ENCODE data around the gene LDLR. TPM values are rescaled to one million over a fixed set of nuclear protein-coding genes. Genes with fewer than 3 reads are reported as not detected.
"Not testable (repeated sequence)": the region's sequence is repeated elsewhere in the genome, so short reads cannot be mapped to it uniquely, and the experiment has no call there.

Gene LDLR
- polyA plus RNA-seq, 1 experiment: 49.6 TPM

- H3K4me3 ChIP-seq (ENCODE audit: low read depth, low read length): no peak overlapping the region
- DNase-seq (ENCODE audit: low read depth, low spot score): no peak
- H3K27me3 ChIP-seq (ENCODE audit: control insufficient read depth, insufficient read depth, low read length): no peaks in the 10 kb centered on the region
- CTCF ChIA-PET: interaction anchor here (0.6 to 3.1 kb wide), 3 partner anchors 28 to 685 kb away, joined by 4 to 11 read pairs (median 4); no protein-coding TSS in a partner anchor
- POLR2A ChIA-PET: no interaction called here
- H3K27ac ChIP-seq (ENCODE audit: low read depth, low read length): no peak overlapping the region
- H3K9me3 ChIP-seq (ENCODE audit: control insufficient read depth, insufficient read depth, low read length): peaks cover 3% of the 10 kb centered on the region
- TF ChIP-seq, protein P1, sequence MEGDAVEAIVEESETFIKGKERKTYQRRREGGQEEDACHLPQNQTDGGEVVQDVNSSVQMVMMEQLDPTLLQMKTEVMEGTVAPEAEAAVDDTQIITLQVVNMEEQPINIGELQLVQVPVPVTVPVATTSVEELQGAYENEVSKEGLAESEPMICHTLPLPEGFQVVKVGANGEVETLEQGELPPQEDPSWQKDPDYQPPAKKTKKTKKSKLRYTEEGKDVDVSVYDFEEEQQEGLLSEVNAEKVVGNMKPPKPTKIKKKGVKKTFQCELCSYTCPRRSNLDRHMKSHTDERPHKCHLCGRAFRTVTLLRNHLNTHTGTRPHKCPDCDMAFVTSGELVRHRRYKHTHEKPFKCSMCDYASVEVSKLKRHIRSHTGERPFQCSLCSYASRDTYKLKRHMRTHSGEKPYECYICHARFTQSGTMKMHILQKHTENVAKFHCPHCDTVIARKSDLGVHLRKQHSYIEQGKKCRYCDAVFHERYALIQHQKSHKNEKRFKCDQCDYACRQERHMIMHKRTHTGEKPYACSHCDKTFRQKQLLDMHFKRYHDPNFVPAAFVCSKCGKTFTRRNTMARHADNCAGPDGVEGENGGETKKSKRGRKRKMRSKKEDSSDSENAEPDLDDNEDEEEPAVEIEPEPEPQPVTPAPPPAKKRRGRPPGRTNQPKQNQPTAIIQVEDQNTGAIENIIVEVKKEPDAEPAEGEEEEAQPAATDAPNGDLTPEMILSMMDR (IDR thresholded peaks at IDR 0.05; ENCODE audit: low read depth, low read length): no peak
Measured at GRCh38 chr19:11098327-11098726, 9.1 kb downstream of the LDLR start.

- Histone ChIP-seq H3K27me3 (ENCODE audit: control insufficient read depth, insufficient read depth, low read length) (no peaks in the 10 kb centered on the region), H3K4me3 (ENCODE audit: low read depth, low read length) (no peak overlapping the region), H3K9me3 (ENCODE audit: control insufficient read depth, insufficient read depth, low read length) (peaks cover 3% of the 10 kb centered on the region), H3K27ac (ENCODE audit: low read depth, low read length) (no peak overlapping the region)
- CTCF ChIA-PET: interaction anchor here (1.4 to 3.1 kb wide), 2 partner anchors 27 to 157 kb away, joined by 4 to 11 read pairs; no protein-coding TSS in a partner anchor
- DNase-seq (ENCODE audit: low read depth, low spot score): no peak
- TF ChIP-seq, protein P1 (IDR thresholded peaks at IDR 0.05; ENCODE audit: low read depth, low read length): no peak
- POLR2A ChIA-PET: no interaction called here
Measured at GRCh38 chr19:11098861-11099260, 9.6 kb downstream of the LDLR start.

DNA sequence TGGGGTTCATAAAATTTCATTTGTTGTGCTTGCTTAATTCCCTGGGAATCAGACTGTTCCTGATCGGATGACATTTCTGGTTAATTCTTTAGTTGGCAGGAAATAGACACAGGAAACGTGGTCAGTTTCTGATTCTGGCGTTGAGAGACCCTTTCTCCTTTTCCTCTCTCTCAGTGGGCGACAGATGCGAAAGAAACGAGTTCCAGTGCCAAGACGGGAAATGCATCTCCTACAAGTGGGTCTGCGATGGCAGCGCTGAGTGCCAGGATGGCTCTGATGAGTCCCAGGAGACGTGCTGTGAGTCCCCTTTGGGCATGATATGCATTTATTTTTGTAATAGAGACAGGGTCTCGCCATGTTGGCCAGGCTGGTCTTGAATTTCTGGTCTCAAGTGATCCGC, 10.8 kb downstream of the LDLR start:
- ChIA-PET POLR2A (interaction anchor here (0.7 kb wide), 2 partner anchors 12 to 429 kb away, joined by 5 read pairs; partner anchors contain the start of gene ECSIT), CTCF (interaction anchor here (2.2 kb wide), 1 partner anchor 26 kb away, joined by 15 read pairs; no protein-coding TSS in a partner anchor)
- Histone ChIP-seq H3K27ac (ENCODE audit: low read depth, low read length) (no peak overlapping the region), H3K4me3 (ENCODE audit: low read depth, low read length) (no peak overlapping the region), H3K9me3 (ENCODE audit: control insufficient read depth, insufficient read depth, low read length) (peaks cover 3% of the 10 kb centered on the region), H3K27me3 (ENCODE audit: control insufficient read depth, insufficient read depth, low read length) (no peaks in the 10 kb centered on the region)
- TF ChIP-seq, protein P1 (IDR thresholded peaks at IDR 0.05; ENCODE audit: low read depth, low read length): no peak
- DNase-seq (ENCODE audit: low read depth, low spot score): no peak

DNA sequence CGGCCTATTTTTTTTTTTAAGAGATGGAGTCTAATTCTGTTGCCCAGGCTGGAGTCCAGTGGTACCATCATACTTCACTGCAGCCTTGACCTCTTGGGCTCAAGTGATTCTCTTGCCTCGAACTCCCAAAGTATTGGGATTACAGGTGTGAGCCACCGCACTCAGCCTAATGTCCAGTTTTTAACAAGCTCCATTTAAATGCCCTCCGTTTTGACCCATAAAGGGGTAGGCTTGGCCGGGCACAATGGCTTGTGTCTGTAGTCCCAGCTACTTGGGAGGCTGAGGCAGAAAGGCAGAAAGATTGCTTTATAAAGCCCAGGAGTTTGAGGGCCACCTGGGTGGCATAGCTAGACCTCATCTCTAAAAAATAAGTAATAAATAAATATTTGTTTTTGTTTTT, 11.8 kb downstream of the LDLR start:
- no peak overlapping the region for H3K27ac ChIP-seq (ENCODE audit: low read depth, low read length)
- POLR2A ChIA-PET: no interaction called here
- peaks cover 3% of the 10 kb centered on the region for H3K9me3 ChIP-seq (ENCODE audit: control insufficient read depth, insufficient read depth, low read length)
- TF ChIP-seq, protein P1 (IDR thresholded peaks at IDR 0.05; ENCODE audit: low read depth, low read length): no peak
- no peaks in the 10 kb centered on the region for H3K27me3 ChIP-seq (ENCODE audit: control insufficient read depth, insufficient read depth, low read length)
- DNase-seq (ENCODE audit: low read depth, low spot score): no peak
- CTCF ChIA-PET: interaction anchor here (0.6 to 2.2 kb wide), 3 partner anchors 25 to 165 kb away, joined by 3 to 15 read pairs (median 5); no protein-coding TSS in a partner anchor
- H3K4me3 ChIP-seq (ENCODE audit: low read depth, low read length): no peak overlapping the region

DNA sequence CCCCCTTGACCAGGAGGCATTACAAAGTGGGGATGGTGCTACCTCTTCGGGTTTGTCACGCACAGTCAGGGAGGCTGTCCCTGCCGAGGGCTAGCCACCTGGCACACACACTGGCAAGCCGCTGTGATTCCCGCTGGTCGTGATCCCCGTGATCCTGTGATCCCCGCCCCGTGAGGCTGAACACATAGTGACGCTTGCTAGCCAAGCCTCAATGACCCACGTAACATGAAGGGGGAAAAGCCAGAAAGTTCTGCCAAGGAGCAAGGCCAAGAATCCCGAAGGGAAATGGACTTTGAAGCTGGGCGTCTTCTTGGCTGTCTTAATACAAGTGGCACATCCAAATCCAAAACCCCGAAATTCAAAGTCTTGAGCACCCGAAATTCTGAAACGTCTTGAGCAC, 13.7 kb downstream of the LDLR start:
- no peak overlapping the region for H3K4me3 ChIP-seq (ENCODE audit: low read depth, low read length)
- ChIA-PET CTCF (no interaction called here), POLR2A (no interaction called here)
- TF ChIP-seq, protein P1 (IDR thresholded peaks at IDR 0.05; ENCODE audit: low read depth, low read length): no peak
- no peaks in the 10 kb centered on the region for H3K27me3 ChIP-seq (ENCODE audit: control insufficient read depth, insufficient read depth, low read length)
- H3K27ac ChIP-seq (ENCODE audit: low read depth, low read length): no peak overlapping the region
- DNase-seq (ENCODE audit: low read depth, low spot score): no peak
- peaks cover 3% of the 10 kb centered on the region for H3K9me3 ChIP-seq (ENCODE audit: control insufficient read depth, insufficient read depth, low read length)

DNA sequence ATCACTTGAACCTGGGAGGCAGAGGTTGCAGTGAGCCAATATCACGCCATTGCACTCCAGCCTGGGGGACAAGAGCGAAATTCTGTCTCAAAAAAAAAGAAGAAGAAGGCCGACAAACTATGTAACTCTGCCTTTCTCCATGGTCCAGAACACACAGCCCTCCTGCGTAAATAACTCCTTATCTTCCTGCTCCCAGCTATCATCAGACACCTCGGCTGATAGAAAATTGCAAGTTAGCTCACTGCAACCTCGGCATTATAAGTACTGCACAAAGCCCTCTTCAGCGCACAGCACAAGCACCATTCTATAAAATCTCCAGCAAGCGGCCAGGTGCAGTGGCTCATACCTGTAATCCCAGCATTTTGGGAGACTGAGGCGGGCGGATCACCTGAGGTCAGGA, 14.4 kb downstream of the LDLR start:
- DNase-seq (ENCODE audit: low read depth, low spot score); H3K27ac ChIP-seq (ENCODE audit: low read depth, low read length); H3K9me3 ChIP-seq (ENCODE audit: control insufficient read depth, insufficient read depth, low read length); H3K27me3 ChIP-seq (ENCODE audit: control insufficient read depth, insufficient read depth, low read length); CTCF ChIA-PET; H3K4me3 ChIP-seq (ENCODE audit: low read depth, low read length): not testable (repeated sequence)
- POLR2A ChIA-PET: interaction anchor here (0.6 kb wide), 1 partner anchor 110 kb away, joined by 3 read pairs; no protein-coding TSS in a partner anchor
